GM23338 (cell line): ENCODE measurements around the gene VPS37B. TPM values are rescaled to one million over a fixed set of nuclear protein-coding genes. Genes with fewer than 3 reads are reported as not detected.

Source experiments
- ATAC-seq: fragments of 200-7000 bp; cut with Tn5 transposase; 3 replicates; pipeline ENCODE4 v1.9.1; 2020
- DNase-seq: peaks from one replicate; pipeline ENCODE4 v3.0.0-alpha.2; 2015; ENCODE audit warnings: low spot score
- H2AFZ ChIP-seq: fragments of 200-600 bp; sonication (generic); 2 replicates; pipeline ENCODE4 v1.8.0; 2016; ENCODE audit warnings: antibody characterized with exemption, mild to moderate bottlenecking, moderate library complexity
- H3F3A ChIP-seq: fragments of 200-600 bp; sonication (generic); replicated peaks from 2 replicates; pipeline ENCODE4 v1.8.0; 2017; ENCODE audit warnings: antibody characterized with exemption, mixed run types, low read depth
- H3K27ac ChIP-seq: fragments of 200-600 bp; sonication (generic); 2 replicates; pipeline ENCODE4 v1.6.1; 2016; ENCODE audit warnings: low read depth
- H3K27me3 ChIP-seq: fragments of 200-600 bp; sonication (generic); 2 replicates; pipeline ENCODE4 v1.8.0; 2016; ENCODE audit warnings: mild to moderate bottlenecking, mixed run types, moderate library complexity; ENCODE audit not compliant: insufficient read depth
- H3K36me3 ChIP-seq: fragments of 200-600 bp; sonication (generic); 2 replicates; pipeline ENCODE4 v1.8.0; 2016; ENCODE audit warnings: mild to moderate bottlenecking; ENCODE audit not compliant: insufficient read depth
- H3K4me1 ChIP-seq: fragments of 200-600 bp; sonication (generic); 2 replicates; pipeline ENCODE4 v1.8.0; 2016; ENCODE audit warnings: mild to moderate bottlenecking, moderate library complexity; ENCODE audit not compliant: insufficient read depth
- H3K4me2 ChIP-seq: fragments of 200-600 bp; sonication (generic); 2 replicates; pipeline ENCODE4 v1.7.1; 2017; ENCODE audit warnings: mixed run types
- H3K4me3 ChIP-seq: fragments of 200-600 bp; sonication (generic); 2 replicates; pipeline ENCODE4 v1.6.1; 2016; ENCODE audit warnings: mixed run types
- H3K79me2 ChIP-seq: fragments of 200-600 bp; sonication (generic); replicated peaks from 2 replicates; pipeline ENCODE4 v1.8.0; 2017; ENCODE audit warnings: mild to moderate bottlenecking; ENCODE audit not compliant: insufficient read depth
- H3K9me2 ChIP-seq: fragments of 200-600 bp; sonication (generic); 2 replicates; pipeline ENCODE4 v1.8.0; 2017; ENCODE audit not compliant: insufficient read depth
- H4K20me1 ChIP-seq: fragments of 200-600 bp; sonication (generic); replicated peaks from 2 replicates; pipeline ENCODE4 v1.8.0; 2017; ENCODE audit warnings: mild to moderate bottlenecking; ENCODE audit not compliant: insufficient read depth
- H3K27ac Mint-ChIP-seq: 2 replicates; pipeline ENCODE4 v1.8.0; 2020; ENCODE audit warnings: inconsistent platforms, mild to moderate bottlenecking, moderate library complexity, mixed read lengths
- H3K27me3 Mint-ChIP-seq: 3 replicates; pipeline ENCODE4 v1.8.0; 2022; ENCODE audit warnings: low read depth, mild to moderate bottlenecking, moderate library complexity, mixed read lengths, inconsistent platforms; ENCODE audit not compliant: insufficient read depth, poor library complexity
- H3K36me3 Mint-ChIP-seq: 3 replicates; pipeline ENCODE4 v1.8.0; 2021; ENCODE audit warnings: low read depth, mild to moderate bottlenecking, inconsistent platforms, moderate library complexity, mixed read lengths
- H3K4me1 Mint-ChIP-seq: 3 replicates; pipeline ENCODE4 v1.8.0; 2020; ENCODE audit warnings: mild to moderate bottlenecking, inconsistent platforms, mixed read lengths
- H3K4me3 Mint-ChIP-seq: 3 replicates; pipeline ENCODE4 v1.8.0; 2021; ENCODE audit warnings: moderate library complexity, mild to moderate bottlenecking, inconsistent platforms, mixed read lengths
- H3K9me3 Mint-ChIP-seq: 3 replicates; pipeline ENCODE4 v1.8.0; 2020; ENCODE audit warnings: moderate library complexity, mild to moderate bottlenecking, inconsistent platforms, mixed read lengths
- CREB1 ChIP-seq: fragments of 250-450 bp; sonication (Bioruptor Pico); IDR thresholded peaks from 2 replicates; pipeline ENCODE4 v1.5.0; 2020; ENCODE audit warnings: low read depth, mild to moderate bottlenecking, moderate library complexity
- CTCF ChIP-seq, 2 experiments: fragments of 200-600 bp in 1 of 2; sonication (generic) in 1 of 2; conservative IDR thresholded peaks; 2 replicates each; pipeline versions ENCODE4 v1.5.1 to v1.6.1; 2016 to 2017; ENCODE audit warnings: antibody characterized with exemption in 2 of 2, low read depth in 2 of 2, mild to moderate bottlenecking in 2 of 2, moderate library complexity in 1 of 2
- EZH2 ChIP-seq: fragments of 200-600 bp; sonication (generic); IDR thresholded peaks from one replicate; pipeline ENCODE4 v1.8.0; 2017; ENCODE audit warnings: antibody characterized with exemption, mild to moderate bottlenecking, low read depth; ENCODE audit not compliant: unreplicated experiment
- EZH2phosphoT487 ChIP-seq: fragments of 200-600 bp; sonication (generic); IDR thresholded peaks from one replicate; pipeline ENCODE4 v1.8.1; 2018; ENCODE audit warnings: antibody characterized with exemption; ENCODE audit not compliant: unreplicated experiment
- POLR2AphosphoS5 ChIP-seq: IDR thresholded peaks from 2 replicates; pipeline ENCODE4 v1.6.1; 2016; ENCODE audit warnings: antibody characterized with exemption, low read depth
- STAT1 ChIP-seq: IDR thresholded peaks from one replicate; pipeline ENCODE4 v1.6.1; 2016; ENCODE audit warnings: antibody characterized with exemption; ENCODE audit not compliant: unreplicated experiment
- ZNF331 ChIP-seq: fragments of 250-450 bp; sonication (Bioruptor Pico); IDR thresholded peaks from 2 replicates; pipeline ENCODE4 v1.5.0; 2020; ENCODE audit warnings: low read depth, mild to moderate bottlenecking, moderate library complexity
- polyA plus RNA-seq: library from polyadenylated mRNA; unstranded; fragments of >200 nt; fragmentation: Nextera tagmentation; extraction: Ambion mirVana; gene quantifications from 2 replicates; pipeline ENCODE4 v1.2.1, GENCODE V29; 2016
- total RNA-seq: library from RNA; depleted of rRNA; stranded (reverse); fragments of >200 nt; shearing (Covaris generic); gene quantifications from 2 replicates; pipeline ENCODE4 v1.2.3, GENCODE V29; 2014
- TF ChIP-seq, protein P1 (sequence below): fragments of 250-450 bp; sonication (Bioruptor Pico); IDR thresholded peaks from 2 replicates; pipeline ENCODE4 v1.5.0; 2020; ENCODE audit warnings: mild to moderate bottlenecking, moderate library complexity
- TF ChIP-seq, protein P2 (sequence below): IDR thresholded peaks from one replicate; pipeline ENCODE4 v1.6.1; 2018; ENCODE audit warnings: antibody characterized with exemption; ENCODE audit not compliant: unreplicated experiment

VPS37B gene
- total and polyA plus RNA-seq, 2 experiments from 2014 or later: 6.7 to 10.9 TPM

DNA sequence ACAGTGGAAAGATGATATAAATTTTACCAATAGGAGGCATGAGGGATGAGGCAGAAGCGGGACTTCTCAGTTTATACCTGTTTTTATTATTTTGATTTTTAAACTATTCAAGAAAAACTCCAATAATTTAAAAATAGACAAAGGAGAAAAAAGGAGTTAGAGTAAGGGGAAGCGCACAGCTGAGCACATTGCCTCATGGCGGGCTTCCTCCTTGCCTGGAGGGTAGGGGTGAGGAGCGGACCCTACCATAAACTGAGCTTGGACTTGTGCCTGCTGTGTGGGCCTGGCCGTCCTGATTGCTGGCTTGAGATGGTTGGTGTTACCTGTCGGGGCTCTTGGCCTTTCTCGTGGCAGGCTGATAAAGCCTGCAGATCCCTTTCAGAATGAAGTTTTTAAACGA, 75.8 kb downstream of the VPS37B start:
- H3K36me3 ChIP-seq: no peaks in the 10 kb centered on the region
- H3K4me3 ChIP-seq: no peak overlapping the region
- Mint-ChIP-seq H3K27ac (no peak overlapping the region), H3K36me3 (no peaks in the 10 kb centered on the region), H3K4me3 (no peak overlapping the region), H3K4me1 (no peaks in the 10 kb centered on the region), H3K9me3 (no peaks in the 10 kb centered on the region), H3K27me3 (peaks cover 2% of the 10 kb centered on the region)
- TF ChIP-seq, protein P1, sequence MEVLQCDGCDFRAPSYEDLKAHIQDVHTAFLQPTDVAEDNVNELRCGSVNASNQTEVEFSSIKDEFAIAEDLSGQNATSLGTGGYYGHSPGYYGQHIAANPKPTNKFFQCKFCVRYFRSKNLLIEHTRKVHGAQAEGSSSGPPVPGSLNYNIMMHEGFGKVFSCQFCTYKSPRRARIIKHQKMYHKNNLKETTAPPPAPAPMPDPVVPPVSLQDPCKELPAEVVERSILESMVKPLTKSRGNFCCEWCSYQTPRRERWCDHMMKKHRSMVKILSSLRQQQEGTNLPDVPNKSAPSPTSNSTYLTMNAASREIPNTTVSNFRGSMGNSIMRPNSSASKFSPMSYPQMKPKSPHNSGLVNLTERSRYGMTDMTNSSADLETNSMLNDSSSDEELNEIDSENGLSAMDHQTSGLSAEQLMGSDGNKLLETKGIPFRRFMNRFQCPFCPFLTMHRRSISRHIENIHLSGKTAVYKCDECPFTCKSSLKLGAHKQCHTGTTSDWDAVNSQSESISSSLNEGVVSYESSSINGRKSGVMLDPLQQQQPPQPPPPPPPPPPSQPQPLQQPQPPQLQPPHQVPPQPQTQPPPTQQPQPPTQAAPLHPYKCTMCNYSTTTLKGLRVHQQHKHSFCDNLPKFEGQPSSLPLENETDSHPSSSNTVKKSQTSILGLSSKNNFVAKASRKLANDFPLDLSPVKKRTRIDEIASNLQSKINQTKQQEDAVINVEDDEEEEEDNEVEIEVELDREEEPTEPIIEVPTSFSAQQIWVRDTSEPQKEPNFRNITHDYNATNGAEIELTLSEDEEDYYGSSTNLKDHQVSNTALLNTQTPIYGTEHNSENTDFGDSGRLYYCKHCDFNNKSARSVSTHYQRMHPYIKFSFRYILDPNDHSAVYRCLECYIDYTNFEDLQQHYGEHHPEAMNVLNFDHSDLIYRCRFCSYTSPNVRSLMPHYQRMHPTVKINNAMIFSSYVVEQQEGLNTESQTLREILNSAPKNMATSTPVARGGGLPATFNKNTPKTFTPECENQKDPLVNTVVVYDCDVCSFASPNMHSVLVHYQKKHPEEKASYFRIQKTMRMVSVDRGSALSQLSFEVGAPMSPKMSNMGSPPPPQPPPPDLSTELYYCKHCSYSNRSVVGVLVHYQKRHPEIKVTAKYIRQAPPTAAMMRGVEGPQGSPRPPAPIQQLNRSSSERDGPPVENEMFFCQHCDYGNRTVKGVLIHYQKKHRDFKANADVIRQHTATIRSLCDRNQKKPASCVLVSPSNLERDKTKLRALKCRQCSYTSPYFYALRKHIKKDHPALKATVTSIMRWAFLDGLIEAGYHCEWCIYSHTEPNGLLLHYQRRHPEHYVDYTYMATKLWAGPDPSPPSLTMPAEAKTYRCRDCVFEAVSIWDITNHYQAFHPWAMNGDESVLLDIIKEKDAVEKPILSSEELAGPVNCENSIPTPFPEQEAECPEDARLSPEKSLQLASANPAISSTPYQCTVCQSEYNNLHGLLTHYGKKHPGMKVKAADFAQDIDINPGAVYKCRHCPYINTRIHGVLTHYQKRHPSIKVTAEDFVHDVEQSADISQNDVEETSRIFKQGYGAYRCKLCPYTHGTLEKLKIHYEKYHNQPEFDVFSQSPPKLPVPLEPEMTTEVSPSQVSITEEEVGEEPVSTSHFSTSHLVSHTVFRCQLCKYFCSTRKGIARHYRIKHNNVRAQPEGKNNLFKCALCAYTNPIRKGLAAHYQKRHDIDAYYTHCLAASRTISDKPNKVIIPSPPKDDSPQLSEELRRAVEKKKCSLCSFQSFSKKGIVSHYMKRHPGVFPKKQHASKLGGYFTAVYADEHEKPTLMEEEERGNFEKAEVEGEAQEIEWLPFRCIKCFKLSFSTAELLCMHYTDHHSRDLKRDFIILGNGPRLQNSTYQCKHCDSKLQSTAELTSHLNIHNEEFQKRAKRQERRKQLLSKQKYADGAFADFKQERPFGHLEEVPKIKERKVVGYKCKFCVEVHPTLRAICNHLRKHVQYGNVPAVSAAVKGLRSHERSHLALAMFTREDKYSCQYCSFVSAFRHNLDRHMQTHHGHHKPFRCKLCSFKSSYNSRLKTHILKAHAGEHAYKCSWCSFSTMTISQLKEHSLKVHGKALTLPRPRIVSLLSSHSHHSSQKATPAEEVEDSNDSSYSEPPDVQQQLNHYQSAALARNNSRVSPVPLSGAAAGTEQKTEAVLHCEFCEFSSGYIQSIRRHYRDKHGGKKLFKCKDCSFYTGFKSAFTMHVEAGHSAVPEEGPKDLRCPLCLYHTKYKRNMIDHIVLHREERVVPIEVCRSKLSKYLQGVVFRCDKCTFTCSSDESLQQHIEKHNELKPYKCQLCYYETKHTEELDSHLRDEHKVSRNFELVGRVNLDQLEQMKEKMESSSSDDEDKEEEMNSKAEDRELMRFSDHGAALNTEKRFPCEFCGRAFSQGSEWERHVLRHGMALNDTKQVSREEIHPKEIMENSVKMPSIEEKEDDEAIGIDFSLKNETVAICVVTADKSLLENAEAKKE: no peak
- TF ChIP-seq CTCF (conservative IDR thresholded peaks at IDR 0.05; ENCODE audit: low read depth in 2 of 2) (no peak), POLR2AphosphoS5 (no peak), ZNF331 (CRISPR knock-in tag) (no peak), EZH2phosphoT487 (no peak), EZH2 (no peak), CREB1 (no peak), STAT1 (no peak)
- TF ChIP-seq, protein P2, sequence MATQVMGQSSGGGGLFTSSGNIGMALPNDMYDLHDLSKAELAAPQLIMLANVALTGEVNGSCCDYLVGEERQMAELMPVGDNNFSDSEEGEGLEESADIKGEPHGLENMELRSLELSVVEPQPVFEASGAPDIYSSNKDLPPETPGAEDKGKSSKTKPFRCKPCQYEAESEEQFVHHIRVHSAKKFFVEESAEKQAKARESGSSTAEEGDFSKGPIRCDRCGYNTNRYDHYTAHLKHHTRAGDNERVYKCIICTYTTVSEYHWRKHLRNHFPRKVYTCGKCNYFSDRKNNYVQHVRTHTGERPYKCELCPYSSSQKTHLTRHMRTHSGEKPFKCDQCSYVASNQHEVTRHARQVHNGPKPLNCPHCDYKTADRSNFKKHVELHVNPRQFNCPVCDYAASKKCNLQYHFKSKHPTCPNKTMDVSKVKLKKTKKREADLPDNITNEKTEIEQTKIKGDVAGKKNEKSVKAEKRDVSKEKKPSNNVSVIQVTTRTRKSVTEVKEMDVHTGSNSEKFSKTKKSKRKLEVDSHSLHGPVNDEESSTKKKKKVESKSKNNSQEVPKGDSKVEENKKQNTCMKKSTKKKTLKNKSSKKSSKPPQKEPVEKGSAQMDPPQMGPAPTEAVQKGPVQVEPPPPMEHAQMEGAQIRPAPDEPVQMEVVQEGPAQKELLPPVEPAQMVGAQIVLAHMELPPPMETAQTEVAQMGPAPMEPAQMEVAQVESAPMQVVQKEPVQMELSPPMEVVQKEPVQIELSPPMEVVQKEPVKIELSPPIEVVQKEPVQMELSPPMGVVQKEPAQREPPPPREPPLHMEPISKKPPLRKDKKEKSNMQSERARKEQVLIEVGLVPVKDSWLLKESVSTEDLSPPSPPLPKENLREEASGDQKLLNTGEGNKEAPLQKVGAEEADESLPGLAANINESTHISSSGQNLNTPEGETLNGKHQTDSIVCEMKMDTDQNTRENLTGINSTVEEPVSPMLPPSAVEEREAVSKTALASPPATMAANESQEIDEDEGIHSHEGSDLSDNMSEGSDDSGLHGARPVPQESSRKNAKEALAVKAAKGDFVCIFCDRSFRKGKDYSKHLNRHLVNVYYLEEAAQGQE: no peak
- H3K79me2 ChIP-seq: no peaks in the 10 kb centered on the region
- no peak overlapping the region for H2AFZ ChIP-seq
- H3K9me2 ChIP-seq: no peaks in the 10 kb centered on the region
- H3K4me2 ChIP-seq: no peak overlapping the region
- H3K27ac ChIP-seq: no peak overlapping the region
- no peak for DNase-seq
- H3K27me3 ChIP-seq: no peaks in the 10 kb centered on the region
- H4K20me1 ChIP-seq: no peaks in the 10 kb centered on the region
- H3K4me1 ChIP-seq: no peaks in the 10 kb centered on the region
- H3F3A ChIP-seq: no peaks in the 10 kb centered on the region
- no peak for ATAC-seq
